Measurements from ENCODE around the gene CENATAC.

- TF ChIP-seq CTCF (IDR thresholded peaks at IDR 0.05; ENCODE audit: low read length) (no peak), EZH2 (IDR thresholded peaks at IDR 0.05; ENCODE audit: borderline replicate concordance, low read length) (no peak)
Observed at GRCh38 chr11:119042927-119043326, 45.0 kb downstream of the CENATAC start.
